ENCODE results near the gene SLC25A44. TPM values are rescaled to one million over a fixed set of nuclear protein-coding genes. Genes with fewer than 3 reads are reported as not detected.
A peak's percentile ranks its signal among the peaks of the same experiment; 100 is the strongest.

The SLC25A44 gene
- total and polyA plus RNA-seq, 2 experiments from 2014 or later, result 14.3 to 15.4 TPM

- Histone ChIP-seq H3K4me1 (ENCODE audit: insufficient read depth) (peaks cover 10% of the 10 kb centered on the region), H3K9ac (no peak overlapping the region), H3K27ac (no peak overlapping the region), H3K4me2 (ENCODE audit: unreplicated experiment) (no peak overlapping the region), H3F3A (ENCODE audit: insufficient read depth) (peaks cover 10% of the 10 kb centered on the region; the same call in 1 of the 2 replicates), H3K9me2 (ENCODE audit: insufficient read depth) (no peaks in the 10 kb centered on the region), H3K79me2 (ENCODE audit: insufficient read depth) (peaks cover 71% of the 10 kb centered on the region), H3K27me3 (replicated peaks; ENCODE audit: insufficient read depth) (no peaks in the 10 kb centered on the region), H3K4me3 (no peak overlapping the region), H4K20me1 (ENCODE audit: insufficient read depth) (no peaks in the 10 kb centered on the region), H3K36me3 (ENCODE audit: low read depth) (peaks cover 5% of the 10 kb centered on the region), H2AFZ (no peak overlapping the region), H3K9me3 (ENCODE audit: low read depth) (no peaks in the 10 kb centered on the region)
- TF ChIP-seq EZH2 (IDR thresholded peaks at IDR 0.05; ENCODE audit: insufficient read depth, poor library complexity, severe bottlenecking) (no peak), EZH2phosphoT487 (IDR thresholded peaks at IDR 0.05; ENCODE audit: insufficient read depth, low read depth) (no peak)
- in situ Hi-C loops (cut with MboI), result no loop called here
- DNase-seq, result no peak
- 96 to 97% methylated on average over 3 of the region's 3 CpGs for WGBS, 2 experiments (ENCODE audit: low coverage in 1 of 2, low lambda C conversion rate in 2 of 2, missing lambda C conversion rate in 2 of 2)
Measured at GRCh38 chr1:156204686-156205085, 10.8 kb downstream of the SLC25A44 start.

GRCh38 chr1:156211243-156211642 is 17.3 kb downstream of the SLC25A44 start:
- H3F3A ChIP-seq (ENCODE audit: insufficient read depth), result peaks cover 10% of the 10 kb centered on the region
- H3K36me3 ChIP-seq (ENCODE audit: low read depth), result peaks cover 5% of the 10 kb centered on the region
- no peak overlapping the region for H3K9ac ChIP-seq
- no peak overlapping the region for H2AFZ ChIP-seq
- peaks cover 14% of the 10 kb centered on the region for H3K4me1 ChIP-seq (ENCODE audit: insufficient read depth)
- 96 to 98% methylated on average over 3 of the region's 3 CpGs for WGBS, 2 experiments (ENCODE audit: low coverage in 1 of 2, low lambda C conversion rate in 2 of 2, missing lambda C conversion rate in 2 of 2)
- no peaks in the 10 kb centered on the region for H3K9me3 ChIP-seq (ENCODE audit: low read depth)
- H3K27ac ChIP-seq, result no peak overlapping the region
- no peak overlapping the region for H3K4me2 ChIP-seq (ENCODE audit: unreplicated experiment)
- H3K27me3 ChIP-seq (replicated peaks; ENCODE audit: insufficient read depth), result no peaks in the 10 kb centered on the region
- no peaks in the 10 kb centered on the region for H4K20me1 ChIP-seq (ENCODE audit: insufficient read depth)
- in situ Hi-C loops (cut with MboI), result no loop called here
- no peak overlapping the region for H3K4me3 ChIP-seq
- DNase-seq, result no peak
- TF ChIP-seq EZH2 (IDR thresholded peaks at IDR 0.05; ENCODE audit: insufficient read depth, poor library complexity, severe bottlenecking) (no peak), EZH2phosphoT487 (IDR thresholded peaks at IDR 0.05; ENCODE audit: insufficient read depth, low read depth) (no peak)
- H3K79me2 ChIP-seq (ENCODE audit: insufficient read depth), result peaks cover 42% of the 10 kb centered on the region
- H3K9me2 ChIP-seq (ENCODE audit: insufficient read depth), result no peaks in the 10 kb centered on the region

GRCh38 chr1:156212130-156212529 is 18.2 kb downstream of the SLC25A44 start:
- no peaks in the 10 kb centered on the region for H3K9me3 ChIP-seq (ENCODE audit: low read depth)
- DNase-seq, result no peak
- no peaks in the 10 kb centered on the region; the same call in 1 of the 2 replicates for H3K36me3 ChIP-seq (ENCODE audit: low read depth)
- H3K27me3 ChIP-seq (replicated peaks; ENCODE audit: insufficient read depth), result no peaks in the 10 kb centered on the region
- peaks cover 36% of the 10 kb centered on the region for H3K79me2 ChIP-seq (ENCODE audit: insufficient read depth)
- H4K20me1 ChIP-seq (ENCODE audit: insufficient read depth), result no peaks in the 10 kb centered on the region
- peaks cover 14% of the 10 kb centered on the region for H3K4me1 ChIP-seq (ENCODE audit: insufficient read depth)
- WGBS, 2 experiments (ENCODE audit: low coverage in 1 of 2, low lambda C conversion rate in 2 of 2, missing lambda C conversion rate in 2 of 2), result 93% methylated on average over 9 of the region's 9 CpGs
- peak overlapping the region; percentile 94 for H3K9ac ChIP-seq
- H3K4me3 ChIP-seq, result peak overlapping the region; percentile 93
- in situ Hi-C loops (cut with MboI), result no loop called here
- no peak for TF ChIP-seq EZH2phosphoT487 (IDR thresholded peaks at IDR 0.05; ENCODE audit: insufficient read depth, low read depth)
- no peak for TF ChIP-seq EZH2 (IDR thresholded peaks at IDR 0.05; ENCODE audit: insufficient read depth, poor library complexity, severe bottlenecking)
- peak overlapping the region; percentile 91 for H3K27ac ChIP-seq
- no peaks in the 10 kb centered on the region for H3K9me2 ChIP-seq (ENCODE audit: insufficient read depth)
- H3K4me2 ChIP-seq (ENCODE audit: unreplicated experiment), result peak overlapping the region; percentile 100
- H2AFZ ChIP-seq, result peak overlapping the region; percentile 83
- peaks cover 10% of the 10 kb centered on the region for H3F3A ChIP-seq (ENCODE audit: insufficient read depth)

GRCh38 chr1:156212833-156213643 is 19.1 kb downstream of the SLC25A44 start, which contains the start of gene PMF1:
Gene PMF1, plus strand, starts transcription at chr1:156213007. Its CDS starts 9 bp downstream, at chr1:156213016.
- TF ChIP-seq EZH2phosphoT487 (IDR thresholded peaks at IDR 0.05; ENCODE audit: insufficient read depth, low read depth), result no peak
- TF ChIP-seq EZH2 (IDR thresholded peaks at IDR 0.05; ENCODE audit: insufficient read depth, poor library complexity, severe bottlenecking), result no peak
- peak; percentile 99 for DNase-seq
- Histone ChIP-seq H4K20me1 (ENCODE audit: insufficient read depth) (no peaks in the 10 kb centered on the region), H3K4me1 (ENCODE audit: insufficient read depth) (peaks cover 23% of the 10 kb centered on the region), H3K9me3 (ENCODE audit: low read depth) (no peaks in the 10 kb centered on the region), H2AFZ (peak within 1 kb of the TSS; percentile 83), H3K4me3 (peak within 1 kb of the TSS; percentile 93), H3K79me2 (ENCODE audit: insufficient read depth) (peaks cover 36% of the 10 kb centered on the region), H3F3A (ENCODE audit: insufficient read depth) (peaks cover 19% of the 10 kb centered on the region), H3K9ac (peak within 1 kb of the TSS; percentile 94), H3K27ac (peak within 1 kb of the TSS; percentile 91), H3K36me3 (ENCODE audit: low read depth) (no peaks in the 10 kb centered on the region; the same call in 1 of the 2 replicates), H3K4me2 (ENCODE audit: unreplicated experiment) (peak within 1 kb of the TSS; percentile 100), H3K27me3 (replicated peaks; ENCODE audit: insufficient read depth) (no peaks in the 10 kb centered on the region), H3K9me2 (ENCODE audit: insufficient read depth) (no peaks in the 10 kb centered on the region)
- in situ Hi-C loops (cut with MboI), result no loop called here
- WGBS, 2 experiments (ENCODE audit: low coverage in 1 of 2, low lambda C conversion rate in 2 of 2, missing lambda C conversion rate in 2 of 2), result 1% methylated on average over 60 to 61 of the region's 61 CpGs
